Measurements from ENCODE around the gene SORCS1.

- TF ChIP-seq CTCF (IDR thresholded peaks at IDR 0.05), result no peak
- no peak for TF ChIP-seq RCOR1 (IDR thresholded peaks at IDR 0.05; ENCODE audit: low read length)
- no peak for TF ChIP-seq FOSL2 (IDR thresholded peaks at IDR 0.05; ENCODE audit: borderline replicate concordance, low read depth)
- no peak for TF ChIP-seq POLR2AphosphoS5 (IDR thresholded peaks at IDR 0.05; ENCODE audit: low read depth, low read length)
- TF ChIP-seq YY1 (IDR thresholded peaks at IDR 0.05; ENCODE audit: low read depth), result no peak
- TF ChIP-seq EZH2phosphoT487 (IDR thresholded peaks at IDR 0.05; ENCODE audit: borderline replicate concordance, low read depth), result no peak
- TF ChIP-seq GATA2 (CRISPR knock-in tag; IDR thresholded peaks at IDR 0.05), result no peak
- TF ChIP-seq GABPA (IDR thresholded peaks at IDR 0.05; ENCODE audit: low read depth), result no peak
- no peak for TF ChIP-seq FOXJ3 (CRISPR knock-in tag; IDR thresholded peaks at IDR 0.05)
- TF ChIP-seq REST (IDR thresholded peaks at IDR 0.05; ENCODE audit: low read depth, low read length), result no peak
Observed at GRCh38 chr10:106825576-106826364, 338.7 kb downstream of the SORCS1 start.
